HL-60 (cell line): Measurements from ENCODE around the gene ARHGEF16.

Source experiments
- DNase-seq, 2 experiments: peaks; one replicate each; pipeline ENCODE4 v3.0.0-alpha.2; 2010 to 2020; ENCODE audit warnings: low read depth in 1 of 2, low spot score in 1 of 2
- H3K27ac ChIP-seq: fragments of 250-450 bp; sonication (Bioruptor Pico); replicated peaks from 2 replicates; pipeline ENCODE4 v1.5.1; 2020; ENCODE audit warnings: mild to moderate bottlenecking, moderate library complexity
- H3K27me3 ChIP-seq: fragments of 250-450 bp; sonication (Bioruptor Pico); 2 replicates; pipeline ENCODE4 v1.5.1; 2021; ENCODE audit warnings: mild to moderate bottlenecking, moderate library complexity; ENCODE audit not compliant: insufficient read depth, poor library complexity, severe bottlenecking
- H3K4me3 ChIP-seq: replicated peaks from 2 replicates; pipeline ENCODE4 v1.5.1; 2011; ENCODE audit warnings: mild to moderate bottlenecking, control low read depth, low read length; ENCODE audit not compliant: insufficient read depth
- CTCF ChIP-seq: IDR thresholded peaks from one replicate; pipeline ENCODE4 v1.5.1; 2011; ENCODE audit warnings: low read length, control low read depth, inconsistent platforms; ENCODE audit not compliant: insufficient read depth
- GABPA ChIP-seq: IDR thresholded peaks from 2 replicates; pipeline ENCODE4 v1.6.1; 2012; ENCODE audit warnings: low read depth
- POLR2AphosphoS5 ChIP-seq: IDR thresholded peaks from 2 replicates; pipeline ENCODE4 v1.6.1; 2012; ENCODE audit warnings: low read depth
- REST ChIP-seq: IDR thresholded peaks from 2 replicates; pipeline ENCODE4 v1.6.1; 2012; ENCODE audit warnings: low read depth; ENCODE audit not compliant: insufficient replicate concordance
- SPI1 ChIP-seq: IDR thresholded peaks from 2 replicates; pipeline ENCODE4 v1.6.1; 2012; ENCODE audit warnings: low read depth, mild to moderate bottlenecking, borderline replicate concordance

Gene ARHGEF16

GRCh38 chr1:3485016-3485415 is 30.6 kb downstream of the ARHGEF16 start:
- DNase-seq = no peak
- Histone ChIP-seq H3K27ac (no peak overlapping the region), H3K27me3 (peaks cover 9% of the 10 kb centered on the region), H3K4me3 (no peak overlapping the region)
- no peak for TF ChIP-seq REST
- TF ChIP-seq CTCF = no peak
- no peak for TF ChIP-seq GABPA
- no peak for TF ChIP-seq POLR2AphosphoS5
- TF ChIP-seq SPI1 = no peak

GRCh38 chr1:3488432-3488831 is 34.0 kb downstream of the ARHGEF16 start:
- no peak for TF ChIP-seq CTCF
- no peak for DNase-seq
- H3K4me3 ChIP-seq = no peak overlapping the region
- H3K27me3 ChIP-seq = no peaks in the 10 kb centered on the region
- H3K27ac ChIP-seq = no peak overlapping the region

GRCh38 chr1:3490046-3490745 is 35.7 kb downstream of the ARHGEF16 start:
- Histone ChIP-seq H3K27ac (no peak overlapping the region), H3K4me3 (no peak overlapping the region), H3K27me3 (no peaks in the 10 kb centered on the region)
- no peak for DNase-seq
- TF ChIP-seq REST = no peak
- TF ChIP-seq CTCF = no peak
- TF ChIP-seq GABPA = no peak
- TF ChIP-seq SPI1 = no peak
- TF ChIP-seq POLR2AphosphoS5 = no peak
